ENCODE results near the gene OTUB1.

The OTUB1 gene

DNA sequence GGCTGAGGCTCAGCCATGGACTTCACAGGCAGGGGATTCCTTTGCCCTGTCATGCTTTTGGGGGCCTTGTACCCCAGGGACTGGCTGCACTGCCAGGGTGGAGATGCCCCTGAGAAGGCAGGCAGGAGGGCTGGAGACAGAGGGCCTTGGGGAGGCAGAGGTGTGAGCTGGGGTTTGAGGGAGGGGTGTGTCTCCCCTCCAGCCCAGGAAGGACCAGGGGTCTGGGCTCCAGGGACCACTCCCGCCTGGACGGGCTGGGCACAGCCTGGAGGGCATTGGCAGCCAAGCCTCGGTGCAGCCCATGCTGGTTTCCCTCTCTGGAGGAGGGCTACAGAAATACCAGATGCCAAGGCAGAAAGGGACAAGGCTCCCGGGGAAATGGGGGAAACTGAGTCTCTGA, 19.5 kb downstream of the OTUB1 start:
- DNase-seq (ENCODE audit: low read depth): no peak

DNA sequence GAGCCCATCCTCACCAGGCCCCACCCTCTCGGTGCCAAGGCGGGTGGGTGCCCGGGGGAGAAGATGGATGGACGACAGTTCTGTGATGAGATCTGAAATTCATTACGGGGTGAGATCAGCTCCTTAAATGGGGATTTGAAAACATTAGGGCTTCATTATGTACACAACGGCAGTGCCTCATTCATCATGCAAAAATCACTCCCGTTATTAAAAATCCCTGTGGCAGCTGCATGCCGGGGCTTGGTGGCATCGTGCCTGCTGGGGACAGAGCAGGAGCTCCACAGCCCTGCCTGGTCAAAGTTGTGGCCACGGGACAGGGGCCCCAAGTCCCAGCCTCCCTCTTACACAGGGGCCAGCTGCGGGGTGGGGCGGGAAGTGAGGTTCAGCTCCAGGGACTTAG, 20.2 kb downstream of the OTUB1 start:
- DNase-seq (ENCODE audit: low read depth): no peak

DNA sequence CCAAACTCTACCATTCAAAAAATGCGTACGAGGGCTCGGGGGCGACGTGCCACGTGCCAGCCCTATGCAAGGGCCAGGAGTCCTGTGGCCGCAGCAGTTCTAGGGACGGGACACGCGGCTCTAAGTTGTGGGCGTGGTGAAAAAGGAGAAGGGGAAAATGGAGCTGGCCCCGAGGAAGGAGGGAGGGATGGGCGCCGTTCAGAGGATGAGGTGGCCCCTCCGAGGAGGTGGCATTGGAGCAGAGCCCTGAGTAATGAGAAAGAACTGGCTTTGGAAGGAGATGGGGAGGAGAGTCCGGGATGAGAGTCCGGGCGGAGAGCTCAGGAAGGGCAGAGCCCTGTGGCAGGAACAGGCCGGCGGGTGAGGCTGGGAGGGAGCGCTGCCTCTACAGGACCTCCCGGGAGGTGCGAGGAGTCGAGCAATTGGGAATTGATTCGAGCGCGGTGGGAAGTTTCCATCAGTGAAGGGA, 21.0 kb downstream of the OTUB1 start:
- peak; percentile 74 for DNase-seq (ENCODE audit: low read depth)

DNA sequence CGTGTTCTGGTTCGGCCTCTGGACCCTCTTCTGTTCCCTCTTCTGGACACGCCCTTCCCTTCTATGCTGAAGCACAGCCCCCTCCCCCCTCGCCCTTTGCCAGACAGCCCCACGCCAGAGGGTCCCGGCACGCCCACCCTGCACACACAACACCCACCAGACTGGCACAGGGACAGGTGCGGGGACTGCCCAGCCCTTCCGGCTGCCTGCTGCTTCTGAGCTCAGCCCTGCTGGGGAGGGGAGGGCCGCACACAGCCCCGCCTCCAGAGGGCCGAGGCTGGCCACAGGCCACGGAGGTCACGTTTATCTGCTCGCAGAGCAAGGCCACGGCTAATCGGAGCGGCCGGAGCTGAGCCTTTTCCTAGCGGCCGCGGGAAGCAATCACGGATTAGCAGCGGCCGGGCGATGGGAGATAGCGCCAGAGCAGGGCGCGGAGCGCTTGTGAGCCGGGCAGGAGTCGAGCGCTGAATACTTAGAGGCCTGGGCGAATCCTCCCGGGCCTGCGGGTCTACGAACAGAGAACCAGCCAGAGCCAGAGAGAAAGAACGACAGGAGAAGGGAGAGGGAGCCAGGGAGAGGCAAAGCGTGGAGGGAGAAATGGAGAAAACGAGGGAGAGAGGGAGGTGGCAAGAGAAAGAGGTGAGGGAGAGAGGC, 21.5 kb downstream of the OTUB1 start:
- peak; percentile 57 for DNase-seq (ENCODE audit: low read depth)

DNA sequence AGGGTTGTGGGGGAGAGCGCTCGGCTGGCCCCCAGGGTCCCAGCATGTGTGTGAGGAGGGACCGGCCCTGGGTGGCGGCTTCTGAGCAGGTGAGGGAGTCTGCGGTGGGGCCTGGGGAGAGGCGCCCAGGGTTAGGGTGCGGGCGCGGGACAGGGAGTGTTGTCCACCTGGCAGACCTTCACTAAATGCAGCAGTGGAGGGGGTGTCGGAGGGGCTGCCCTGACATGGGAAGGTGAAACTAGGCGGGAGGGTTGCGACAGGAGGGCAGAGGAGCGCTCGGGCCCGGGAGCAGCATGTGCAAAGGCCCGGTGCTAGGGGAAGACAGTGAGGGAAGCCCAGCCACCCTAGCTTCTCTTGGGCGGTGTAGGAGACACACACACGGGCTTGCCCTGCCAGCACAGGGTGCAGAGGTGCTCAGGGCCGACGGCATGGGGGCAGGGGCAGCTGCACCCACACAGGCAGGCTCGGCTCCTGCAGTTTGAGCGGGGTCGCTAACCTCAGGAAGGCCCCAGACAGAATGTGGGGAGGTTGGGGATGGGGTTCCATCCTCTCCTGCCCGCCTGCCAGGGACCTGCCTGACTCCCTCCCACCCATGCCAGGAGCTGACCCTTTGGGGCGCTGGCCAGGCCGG, 22.2 kb downstream of the OTUB1 start:
- DNase-seq (ENCODE audit: low read depth): no peak

DNA sequence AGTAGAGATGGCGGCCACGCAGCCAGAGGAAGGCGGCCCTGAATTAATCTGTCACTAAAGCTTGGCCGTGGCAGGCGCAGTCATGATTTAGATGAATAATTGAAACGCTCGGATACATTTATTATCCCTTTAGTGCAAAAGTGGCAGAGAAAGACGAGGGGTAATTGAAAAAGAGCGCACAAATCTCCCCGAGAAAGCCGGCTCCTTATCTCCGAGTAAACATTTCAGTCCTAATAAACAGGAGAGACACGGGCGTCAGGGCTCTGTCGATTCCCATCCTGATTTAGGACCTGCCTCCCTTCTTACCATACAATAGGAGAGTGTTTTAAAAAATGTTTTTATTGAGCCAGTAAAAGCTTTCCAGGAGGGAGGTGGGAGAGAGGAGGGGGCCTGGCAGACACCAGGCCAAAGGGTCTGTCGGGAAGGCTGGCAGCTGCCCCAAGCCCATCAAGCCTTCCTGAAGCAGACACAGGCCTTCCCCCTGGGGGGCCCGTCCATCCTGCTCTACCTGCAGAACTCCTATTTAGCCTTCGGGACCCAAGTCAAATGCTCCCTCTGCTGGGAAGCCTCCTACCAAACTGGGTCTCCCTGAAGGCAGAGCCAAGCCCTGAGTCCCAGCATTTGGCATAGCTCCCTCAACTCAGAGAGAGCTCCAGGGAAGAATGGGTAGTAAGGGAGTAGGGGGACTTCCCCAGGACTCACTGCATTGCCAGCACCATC, 22.8 kb downstream of the OTUB1 start:
- DNase-seq (ENCODE audit: low read depth): no peak

DNA sequence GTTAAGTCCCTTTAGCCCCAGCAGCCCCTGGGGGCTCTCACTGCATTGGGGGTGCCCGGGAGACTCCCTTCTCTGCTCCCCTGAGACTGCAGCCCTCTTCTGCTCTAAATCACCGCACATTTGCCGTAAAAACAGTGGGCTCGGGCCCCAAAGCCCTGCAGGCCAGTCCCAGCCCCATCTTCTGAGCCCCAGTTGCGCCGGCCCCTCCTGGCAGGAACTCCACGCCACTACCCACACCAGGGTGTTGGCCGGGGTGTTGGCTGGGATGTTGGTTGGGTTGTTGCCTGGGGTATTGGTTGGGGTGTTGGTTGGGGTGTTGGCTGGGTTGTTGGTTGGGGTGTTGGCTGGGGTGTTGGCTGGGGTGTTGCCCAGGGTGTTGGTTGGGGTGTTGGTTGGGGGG, 23.5 kb downstream of the OTUB1 start:
- no peak for DNase-seq (ENCODE audit: low read depth)

DNA sequence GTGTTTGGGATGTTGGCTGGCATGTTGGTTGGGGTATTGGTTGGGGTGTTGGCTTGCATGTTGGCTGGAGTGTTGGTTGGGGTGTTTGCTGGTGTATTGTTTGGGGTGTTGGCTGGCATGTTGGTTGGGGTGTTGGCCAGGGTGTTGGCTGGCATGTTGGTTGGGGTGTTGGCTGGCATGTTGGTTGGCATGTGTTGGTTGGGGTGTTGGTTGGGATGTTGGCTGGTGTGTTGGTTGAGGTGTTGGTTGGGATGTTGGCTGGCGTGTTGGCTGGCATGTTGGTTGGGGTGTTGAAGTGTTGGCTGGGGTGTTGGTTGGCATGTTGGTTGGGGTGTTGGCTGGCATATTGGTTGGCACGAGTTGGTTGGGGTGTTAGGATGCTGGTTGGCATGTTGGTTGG, 24.5 kb downstream of the OTUB1 start:
- DNase-seq (ENCODE audit: low read depth): no peak

DNA sequence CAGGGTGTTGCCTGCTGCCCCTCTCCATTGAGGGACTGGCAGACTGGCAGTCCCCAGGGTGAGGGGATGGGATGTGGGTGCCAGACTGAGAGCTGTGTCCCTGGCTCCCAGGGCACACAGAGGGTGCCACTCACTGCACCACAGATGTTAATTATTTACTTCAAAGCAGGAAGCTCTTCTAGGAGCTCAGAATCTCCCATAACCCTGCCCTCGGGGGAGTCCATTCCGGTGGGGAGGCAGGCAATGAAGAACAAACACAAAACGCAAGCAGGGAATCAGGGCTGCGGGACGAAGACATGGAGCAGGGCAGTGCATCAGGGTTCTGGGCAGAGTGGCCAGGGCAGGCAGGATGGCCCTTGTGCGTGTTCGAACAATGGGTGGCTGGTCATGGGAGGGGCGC, 25.1 kb downstream of the OTUB1 start:
- no peak for DNase-seq (ENCODE audit: low read depth)

DNA sequence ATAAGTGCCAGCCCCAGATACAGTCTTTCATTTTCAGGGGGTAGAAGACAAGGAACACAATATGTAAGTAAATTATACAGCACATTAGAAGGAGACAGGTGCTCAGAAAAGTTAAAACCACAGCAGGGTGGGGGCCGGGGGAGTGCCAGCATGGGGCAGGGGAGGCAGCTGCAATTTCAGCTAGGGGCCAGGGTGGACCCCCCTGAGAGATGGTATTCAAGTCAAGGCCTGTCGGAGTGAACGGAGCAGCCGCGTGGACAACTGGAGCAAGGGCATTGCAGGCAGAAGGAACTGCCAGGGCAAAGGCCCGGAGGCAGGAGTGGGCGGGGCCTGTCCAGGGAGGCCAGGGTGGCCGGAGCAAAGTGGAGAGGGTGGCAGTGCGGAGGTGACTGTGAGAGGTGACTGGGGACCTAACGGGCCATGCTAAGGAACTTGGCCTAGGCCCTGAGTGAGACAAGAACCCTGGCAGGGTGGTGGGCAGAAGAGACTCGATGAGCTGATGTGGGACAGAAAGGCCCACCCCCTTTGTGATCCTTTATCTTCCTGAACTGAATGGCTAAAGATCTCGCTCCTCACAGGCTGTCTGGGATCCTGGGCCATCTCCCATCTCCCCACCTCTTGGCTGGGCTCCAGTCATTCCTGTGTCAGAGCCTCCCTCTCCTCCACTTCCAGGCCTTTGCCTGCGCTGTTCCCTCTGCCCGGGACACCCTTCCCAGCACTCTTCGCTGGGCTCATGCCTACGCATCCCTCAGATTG, 27.1 kb downstream of the OTUB1 start:
- no peak for DNase-seq (ENCODE audit: low read depth)

DNA sequence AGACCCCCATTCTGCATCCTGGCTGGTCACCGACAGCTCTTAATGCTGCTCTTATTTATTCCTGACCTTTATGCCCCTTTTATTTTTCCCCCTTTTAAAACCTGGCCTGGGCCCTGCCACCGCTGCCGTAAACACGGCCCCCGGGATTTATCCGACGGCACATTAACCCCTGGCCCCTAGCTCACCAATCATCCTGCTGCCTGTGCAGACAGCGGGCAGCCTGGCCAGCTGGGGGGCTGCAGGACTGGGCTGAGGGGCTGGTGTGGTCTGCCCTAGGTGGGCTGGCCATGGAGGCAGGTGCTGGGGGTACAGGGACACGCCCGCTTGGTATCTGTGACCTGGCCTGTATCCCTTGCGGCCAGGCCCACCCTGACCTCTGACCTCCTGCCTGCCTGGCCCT, 28.1 kb downstream of the OTUB1 start:
- DNase-seq (ENCODE audit: low read depth): no peak

DNA sequence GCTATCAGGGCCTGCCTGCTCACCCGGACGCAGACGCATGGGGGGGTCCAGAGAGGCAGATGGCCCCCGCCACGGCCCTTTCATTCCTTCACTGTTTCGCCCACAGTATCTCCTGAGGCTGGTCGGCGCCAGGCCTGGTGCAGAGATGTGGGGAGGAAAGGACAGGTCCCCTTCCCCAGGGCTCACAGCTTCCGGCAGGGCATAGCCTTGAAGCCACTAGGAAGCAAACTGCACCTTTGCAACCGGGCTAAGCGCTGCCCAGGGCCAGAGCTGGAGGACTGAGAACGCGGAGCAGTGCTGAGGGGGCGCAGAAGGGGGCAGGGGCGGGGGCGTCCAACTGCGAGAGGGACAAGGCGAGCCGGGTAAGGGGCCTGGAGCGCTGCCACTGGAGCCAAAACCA, 29.3 kb downstream of the OTUB1 start:
- DNase-seq (ENCODE audit: low read depth): no peak

DNA sequence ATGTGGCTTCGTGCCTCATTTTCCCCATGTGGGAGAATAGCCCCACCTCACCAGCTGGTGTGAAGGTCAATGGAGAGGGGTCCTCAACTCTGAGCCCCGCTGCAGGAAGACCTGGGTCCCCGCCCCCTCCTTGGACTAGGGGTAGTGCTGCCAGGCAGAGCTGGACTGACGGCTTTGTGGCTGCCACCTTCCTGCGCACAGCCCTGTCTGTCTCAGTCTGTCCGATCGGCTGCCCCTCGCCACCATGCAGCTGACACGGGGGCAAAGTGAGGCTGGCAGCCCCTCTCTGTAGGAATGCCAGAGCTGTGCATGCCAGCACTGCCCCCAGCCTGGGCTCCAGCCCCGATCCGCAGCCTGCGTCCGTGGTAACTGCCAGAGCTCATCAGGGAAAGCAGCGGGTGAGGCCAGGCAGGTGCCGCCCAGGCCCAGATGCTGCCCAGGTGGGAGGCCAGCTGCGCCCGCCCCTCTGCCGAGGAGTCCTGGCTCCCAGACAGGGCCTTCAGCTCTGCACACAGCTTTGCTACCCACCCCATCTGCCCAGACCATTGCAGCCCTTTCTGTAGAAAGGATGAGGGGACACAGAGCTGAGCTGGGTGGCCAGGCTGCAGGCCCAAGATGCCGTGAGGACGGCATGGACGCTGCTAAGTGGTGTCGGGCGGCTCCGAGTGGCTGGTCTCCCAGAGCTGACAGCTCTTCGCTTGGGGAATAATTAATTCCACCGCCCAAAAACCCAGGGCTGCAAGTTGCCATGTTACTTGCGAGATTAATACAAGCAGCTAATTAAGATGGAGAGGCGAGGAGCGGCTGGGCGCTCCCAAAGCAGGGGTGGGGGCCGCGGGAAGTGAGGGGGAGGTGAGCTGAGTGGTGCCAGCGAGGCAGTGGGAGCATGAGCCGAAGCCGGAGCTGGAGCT, 30.0 kb downstream of the OTUB1 start:
- no peak for DNase-seq (ENCODE audit: low read depth)

DNA sequence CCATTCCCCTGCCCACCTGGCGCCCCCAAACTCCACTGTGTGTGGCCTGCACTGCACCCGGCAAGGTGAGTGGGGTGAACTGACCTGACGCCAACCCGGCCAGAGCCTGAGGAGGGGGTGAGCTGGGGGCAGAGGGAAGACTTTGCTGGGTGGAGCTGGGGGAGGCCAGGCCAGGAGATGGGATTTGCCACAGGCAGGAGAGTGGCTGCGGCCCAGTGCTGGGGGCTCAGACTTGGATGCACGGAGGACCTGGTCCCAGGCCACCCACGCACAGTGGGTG, 31.6 kb downstream of the OTUB1 start:
- DNase-seq (ENCODE audit: low read depth): no peak

DNA sequence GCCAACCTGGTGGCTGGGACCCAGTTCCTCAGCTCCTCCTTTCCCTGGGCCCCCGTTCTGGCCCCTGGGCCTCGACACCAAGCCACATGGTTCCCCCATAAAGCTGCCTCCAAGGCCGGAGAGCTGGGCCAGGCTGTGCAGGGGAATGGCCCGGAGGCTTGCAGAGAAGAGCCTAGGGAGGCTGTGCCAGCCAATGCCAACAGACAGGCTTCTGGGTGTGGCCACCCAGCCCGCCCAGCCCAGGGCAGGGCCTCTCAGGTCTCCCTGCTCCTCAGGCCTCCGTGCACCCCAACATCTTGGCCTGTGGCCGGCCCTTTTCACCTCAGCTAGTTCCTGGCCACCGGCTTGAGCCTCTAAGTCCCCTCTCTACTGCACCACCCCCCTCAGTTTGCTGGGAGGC, 32.1 kb downstream of the OTUB1 start:
- DNase-seq (ENCODE audit: low read depth): no peak

DNA sequence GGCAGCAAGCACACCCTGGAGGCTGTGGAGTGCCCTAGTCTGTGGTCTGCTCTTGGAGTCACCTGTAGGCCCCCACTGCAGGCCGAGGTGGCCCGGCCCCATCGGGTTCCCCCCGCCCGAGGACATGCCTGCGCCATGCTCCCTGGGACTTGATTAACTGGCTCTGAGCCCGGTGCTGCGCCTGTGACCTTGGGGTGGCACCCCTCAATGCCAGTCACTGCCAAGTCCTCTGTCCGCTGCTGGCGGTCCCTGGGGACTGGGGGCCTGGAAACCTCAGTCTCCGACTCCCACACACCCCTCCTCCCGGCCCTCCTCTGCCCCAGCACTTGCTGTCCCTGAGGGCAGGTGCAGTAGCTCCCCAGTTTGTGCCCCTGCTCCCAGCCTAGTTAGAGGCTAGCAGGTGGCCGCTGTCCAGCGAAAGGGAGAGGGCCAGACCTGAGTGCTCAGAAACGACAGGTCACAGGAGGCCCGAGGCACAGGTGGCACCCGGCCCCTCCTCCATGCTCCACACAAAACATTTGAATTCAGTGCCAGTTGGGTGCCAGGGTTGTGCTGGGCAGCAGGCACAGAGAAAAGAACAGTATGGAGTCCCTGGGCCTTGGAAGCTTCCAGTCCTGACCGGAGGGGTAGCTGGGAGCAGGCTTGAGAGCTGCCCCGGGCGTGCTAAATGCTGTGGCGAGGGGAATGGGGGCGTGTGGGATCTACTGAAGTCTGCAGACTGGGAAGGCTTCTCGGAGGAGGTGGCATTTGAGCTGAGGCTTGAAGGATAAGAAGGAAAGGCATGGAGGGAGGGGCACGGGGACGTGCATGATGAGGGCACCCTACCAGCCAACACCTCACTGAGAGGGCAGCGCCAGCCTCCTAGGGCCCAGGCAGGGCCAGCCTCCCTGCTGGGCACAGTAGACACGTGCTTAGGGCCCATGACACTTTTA, 33.1 kb downstream of the OTUB1 start:
- no peak for DNase-seq (ENCODE audit: low read depth)

DNA sequence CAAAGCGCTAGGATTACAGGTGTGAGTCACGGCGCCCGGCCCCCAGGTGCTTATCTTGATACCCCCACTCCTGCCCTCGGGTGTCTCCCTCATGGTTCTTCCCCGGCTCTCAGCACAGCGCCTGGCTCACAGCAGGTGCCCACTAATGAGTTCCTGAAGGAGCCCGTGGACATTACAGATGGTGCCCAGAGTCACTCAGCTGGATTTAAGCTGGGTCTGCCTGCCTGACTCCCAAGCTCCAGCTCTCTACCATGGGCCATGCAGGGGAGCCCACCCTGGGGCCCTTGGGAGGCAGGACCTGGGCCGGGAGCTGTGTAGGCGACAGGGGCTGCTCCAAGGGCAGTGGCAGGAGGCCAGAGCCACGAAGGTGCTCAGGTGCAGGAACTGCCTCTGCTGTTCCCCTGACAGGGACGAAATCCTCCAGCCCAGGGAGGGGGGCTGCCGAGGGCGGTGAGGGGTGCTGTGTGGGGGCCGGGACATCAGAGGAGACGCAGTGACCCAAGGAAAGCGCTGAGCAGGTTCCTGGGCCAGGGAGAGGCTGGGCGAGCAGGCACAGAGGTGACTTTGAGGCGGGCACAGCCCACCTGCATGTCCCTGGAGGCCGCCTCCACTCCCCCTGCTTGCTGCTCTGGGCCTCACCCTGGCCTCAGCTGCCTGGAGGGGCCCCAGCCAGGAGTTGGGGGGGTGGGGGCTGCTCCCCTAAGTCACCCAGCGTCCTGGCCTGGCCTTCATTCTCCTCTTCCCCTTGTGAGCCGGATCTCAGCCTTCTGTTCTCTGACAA, 34.9 kb downstream of the OTUB1 start:
- DNase-seq (ENCODE audit: low read depth): no peak

DNA sequence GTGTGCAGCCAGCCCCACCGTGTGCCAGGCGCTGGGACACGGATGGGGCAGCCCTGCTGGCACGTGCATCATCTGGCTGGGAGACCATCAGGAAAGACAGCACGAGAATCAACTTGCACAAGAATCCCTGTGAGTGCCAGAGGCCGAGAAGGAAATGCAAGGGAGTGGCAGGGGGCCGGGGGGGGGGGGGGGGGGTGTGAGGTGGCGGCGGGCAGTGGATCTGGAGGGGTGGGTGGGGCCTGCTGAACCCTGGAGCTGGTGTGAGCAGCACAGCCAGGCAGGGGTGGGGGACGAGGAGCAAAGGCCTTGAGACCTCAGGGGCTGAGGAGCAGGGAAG, 35.5 kb downstream of the OTUB1 start:
- no peak for DNase-seq (ENCODE audit: low read depth)

DNA sequence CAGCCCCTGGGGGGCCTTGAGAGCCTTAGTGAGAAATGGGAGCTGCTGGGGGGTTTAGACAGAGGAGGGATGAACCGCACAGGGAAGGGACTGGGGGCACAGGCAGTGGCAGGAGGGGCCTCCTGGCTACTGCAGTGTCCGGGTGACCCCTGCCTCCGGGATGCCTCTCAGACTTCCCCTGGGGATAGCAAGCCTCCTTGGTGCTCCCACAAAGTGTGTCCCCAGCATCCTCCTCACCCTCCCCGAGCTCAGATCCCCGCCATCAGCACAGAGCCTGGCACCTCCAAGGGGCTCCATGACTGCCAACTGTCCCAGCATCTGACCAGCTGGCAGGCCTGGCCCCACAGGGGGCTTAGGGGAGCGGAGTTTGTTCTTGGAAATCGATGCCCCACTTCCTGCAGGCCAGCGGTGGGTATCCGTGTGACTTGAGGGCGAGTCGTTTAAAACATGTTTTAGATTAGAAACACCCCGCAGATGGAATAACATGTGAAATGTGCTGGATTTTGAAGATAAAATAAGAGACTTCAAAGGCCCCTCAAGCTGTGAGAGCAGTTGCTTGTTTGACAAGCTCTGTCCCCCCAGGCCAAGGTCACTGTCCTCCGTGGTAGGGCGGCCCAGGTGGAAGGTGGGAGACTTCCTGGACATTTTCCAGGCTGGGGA, 36.0 kb downstream of the OTUB1 start:
- no peak for DNase-seq (ENCODE audit: low read depth)
